ENCODE measurements around the gene CADPS. TPM values are rescaled to one million over a fixed set of nuclear protein-coding genes. Genes with fewer than 3 reads are reported as not detected.

Gene CADPS
- total RNA-seq, 1 donor from 2014 or later, result 149 TPM

GRCh38 chr3:62569609-62570008 lies 305.6 kb downstream of the CADPS start:
- peaks cover 13% of the 10 kb centered on the region for H3K36me3 Mint-ChIP-seq (ENCODE audit: insufficient read depth)
- DNase-seq (ENCODE audit: low spot score, unreplicated experiment), result no peak
- no peaks in the 10 kb centered on the region for H3K9me3 Mint-ChIP-seq (ENCODE audit: low read depth)
- H3K4me1 Mint-ChIP-seq (ENCODE audit: low read depth), result no peaks in the 10 kb centered on the region
- TF ChIP-seq, protein P1, sequence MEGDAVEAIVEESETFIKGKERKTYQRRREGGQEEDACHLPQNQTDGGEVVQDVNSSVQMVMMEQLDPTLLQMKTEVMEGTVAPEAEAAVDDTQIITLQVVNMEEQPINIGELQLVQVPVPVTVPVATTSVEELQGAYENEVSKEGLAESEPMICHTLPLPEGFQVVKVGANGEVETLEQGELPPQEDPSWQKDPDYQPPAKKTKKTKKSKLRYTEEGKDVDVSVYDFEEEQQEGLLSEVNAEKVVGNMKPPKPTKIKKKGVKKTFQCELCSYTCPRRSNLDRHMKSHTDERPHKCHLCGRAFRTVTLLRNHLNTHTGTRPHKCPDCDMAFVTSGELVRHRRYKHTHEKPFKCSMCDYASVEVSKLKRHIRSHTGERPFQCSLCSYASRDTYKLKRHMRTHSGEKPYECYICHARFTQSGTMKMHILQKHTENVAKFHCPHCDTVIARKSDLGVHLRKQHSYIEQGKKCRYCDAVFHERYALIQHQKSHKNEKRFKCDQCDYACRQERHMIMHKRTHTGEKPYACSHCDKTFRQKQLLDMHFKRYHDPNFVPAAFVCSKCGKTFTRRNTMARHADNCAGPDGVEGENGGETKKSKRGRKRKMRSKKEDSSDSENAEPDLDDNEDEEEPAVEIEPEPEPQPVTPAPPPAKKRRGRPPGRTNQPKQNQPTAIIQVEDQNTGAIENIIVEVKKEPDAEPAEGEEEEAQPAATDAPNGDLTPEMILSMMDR (IDR thresholded peaks at IDR 0.05; ENCODE audit: unreplicated experiment), result no peak
- no peak overlapping the region for H3K4me3 Mint-ChIP-seq (ENCODE audit: low read depth)
- H3K27me3 Mint-ChIP-seq, result no peaks in the 10 kb centered on the region
- no peak overlapping the region for H3K27ac Mint-ChIP-seq

DNA sequence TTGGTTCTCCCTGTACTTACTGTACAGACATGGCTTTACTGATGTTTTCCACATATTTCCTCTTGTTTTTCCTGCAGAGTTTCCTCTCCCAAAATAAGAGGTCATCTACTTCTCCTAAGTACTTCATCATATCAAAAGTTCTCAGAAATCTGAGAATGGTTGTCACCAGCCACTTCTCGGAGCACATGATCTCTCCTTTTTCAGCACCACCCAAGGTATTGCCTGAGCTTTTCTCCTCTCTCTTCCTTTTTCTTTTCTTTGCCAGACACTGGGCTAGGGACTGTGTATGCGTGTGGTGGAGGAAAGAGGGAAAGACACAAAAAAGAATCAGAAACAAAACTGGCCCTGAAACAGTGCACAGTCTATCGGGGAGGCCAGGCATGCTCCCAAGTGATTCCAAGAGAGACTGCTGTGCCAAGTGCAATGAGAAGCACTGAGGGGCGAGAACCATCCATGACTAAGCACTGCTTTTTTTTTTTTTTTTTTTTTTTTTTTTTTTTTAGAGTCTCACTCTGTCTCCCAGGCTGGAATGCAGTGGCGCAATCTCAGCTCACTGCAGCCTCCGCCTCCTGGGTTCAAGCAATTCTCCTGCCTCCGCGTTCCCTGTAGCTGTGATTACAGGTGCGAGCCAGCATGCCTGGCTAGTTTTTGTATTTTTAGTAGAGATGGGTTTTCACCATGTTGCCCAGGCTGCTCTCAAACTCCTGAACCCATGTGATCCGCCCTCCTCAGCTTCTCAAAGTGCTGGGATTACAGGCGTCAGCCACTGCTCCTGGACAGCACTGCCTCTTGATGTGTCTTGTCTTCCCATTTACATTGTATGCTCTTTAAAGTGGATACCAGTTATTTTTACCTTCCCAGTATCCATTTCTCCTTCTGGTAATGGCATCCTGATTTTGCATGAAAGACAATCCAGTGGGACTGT lies 307.9 kb downstream of the CADPS start:
- no peak overlapping the region for H3K27ac Mint-ChIP-seq
- no peaks in the 10 kb centered on the region for H3K4me1 Mint-ChIP-seq (ENCODE audit: low read depth)
- no peak overlapping the region for H3K4me3 Mint-ChIP-seq (ENCODE audit: low read depth)
- H3K27me3 Mint-ChIP-seq, result no peaks in the 10 kb centered on the region
- TF ChIP-seq, protein P1 (IDR thresholded peaks at IDR 0.05; ENCODE audit: unreplicated experiment), result no peak
- no peak for DNase-seq (ENCODE audit: low spot score, unreplicated experiment)
- no peaks in the 10 kb centered on the region for H3K9me3 Mint-ChIP-seq (ENCODE audit: low read depth)
- peaks cover 10% of the 10 kb centered on the region for H3K36me3 Mint-ChIP-seq (ENCODE audit: insufficient read depth)

DNA sequence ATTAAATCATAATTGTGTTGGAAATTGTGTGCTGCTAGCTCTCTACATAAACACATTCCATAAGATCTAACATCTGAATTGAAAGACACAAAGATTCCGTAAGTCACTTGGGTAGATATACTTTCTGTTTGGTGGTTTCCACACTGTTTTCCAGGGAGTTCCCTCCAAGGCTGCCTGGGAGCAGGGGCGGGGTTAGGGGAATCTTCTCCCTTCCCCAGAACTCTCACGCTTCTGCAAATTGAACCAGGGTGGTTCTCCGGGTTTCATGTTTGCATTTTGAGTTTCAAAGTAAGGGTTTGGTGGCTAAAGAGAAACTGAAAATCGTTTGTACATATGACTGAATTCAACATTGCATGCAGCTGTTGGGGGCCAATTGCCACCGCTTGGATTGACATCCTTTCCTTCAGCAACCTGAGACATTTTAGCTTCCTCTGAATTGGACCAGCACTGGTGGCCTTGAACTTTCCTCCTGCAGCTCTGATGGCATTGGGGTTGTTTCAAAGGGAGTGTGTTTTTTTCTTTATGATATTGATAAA lies 309.1 kb downstream of the CADPS start:
- TF ChIP-seq, protein P1 (IDR thresholded peaks at IDR 0.05; ENCODE audit: unreplicated experiment), result no peak
- Mint-ChIP-seq H3K27ac (no peak overlapping the region), H3K27me3 (no peaks in the 10 kb centered on the region), H3K4me3 (ENCODE audit: low read depth) (no peak overlapping the region), H3K4me1 (ENCODE audit: low read depth) (no peaks in the 10 kb centered on the region), H3K9me3 (ENCODE audit: low read depth) (no peaks in the 10 kb centered on the region), H3K36me3 (ENCODE audit: insufficient read depth) (peaks cover 8% of the 10 kb centered on the region)
- DNase-seq (ENCODE audit: low spot score, unreplicated experiment), result no peak

DNA sequence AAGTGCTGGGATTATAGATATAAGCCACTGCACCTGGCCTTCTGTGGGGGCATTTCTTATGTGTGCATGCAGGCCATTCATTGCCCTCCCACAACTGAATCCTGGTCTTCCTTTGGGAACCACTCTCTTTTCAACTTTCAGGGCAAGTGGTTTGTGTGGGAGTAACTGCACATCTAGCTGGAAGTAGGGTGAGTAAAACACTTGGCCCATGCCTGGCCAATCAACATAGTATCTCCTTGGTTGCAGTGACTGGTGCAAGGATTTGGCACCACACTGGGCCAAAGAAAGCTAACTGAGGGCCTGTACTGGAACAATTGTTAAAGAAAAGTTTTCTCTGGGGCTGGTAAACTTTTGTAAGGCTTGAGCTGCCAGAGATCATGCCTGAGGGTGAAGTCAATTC lies 312.6 kb downstream of the CADPS start:
- TF ChIP-seq, protein P1 (IDR thresholded peaks at IDR 0.05; ENCODE audit: unreplicated experiment), result no peak
- Mint-ChIP-seq H3K27ac (peak overlapping the region; percentile 20), H3K4me3 (ENCODE audit: low read depth) (no peak overlapping the region), H3K36me3 (ENCODE audit: insufficient read depth) (peaks cover 6% of the 10 kb centered on the region), H3K9me3 (ENCODE audit: low read depth) (no peaks in the 10 kb centered on the region), H3K4me1 (ENCODE audit: low read depth) (no peaks in the 10 kb centered on the region), H3K27me3 (no peaks in the 10 kb centered on the region)
- no peak for DNase-seq (ENCODE audit: low spot score, unreplicated experiment)

- H3K27me3 Mint-ChIP-seq, result no peaks in the 10 kb centered on the region
- H3K4me1 Mint-ChIP-seq (ENCODE audit: low read depth), result no peaks in the 10 kb centered on the region
- no peaks in the 10 kb centered on the region for H3K9me3 Mint-ChIP-seq (ENCODE audit: low read depth)
- no peak overlapping the region for H3K4me3 Mint-ChIP-seq (ENCODE audit: low read depth)
- no peak overlapping the region for H3K27ac Mint-ChIP-seq
- TF ChIP-seq, protein P1 (IDR thresholded peaks at IDR 0.05; ENCODE audit: unreplicated experiment), result no peak
- peaks cover 6% of the 10 kb centered on the region for H3K36me3 Mint-ChIP-seq (ENCODE audit: insufficient read depth)
- no peak for DNase-seq (ENCODE audit: low spot score, unreplicated experiment)
Measured at GRCh38 chr3:62562017-62562416, 313.2 kb downstream of the CADPS start.

All from progenitor cell of endocrine pancreas (in vitro differentiated cells).